ENCODE results near the gene TRIM62.

Gene TRIM62

DNA sequence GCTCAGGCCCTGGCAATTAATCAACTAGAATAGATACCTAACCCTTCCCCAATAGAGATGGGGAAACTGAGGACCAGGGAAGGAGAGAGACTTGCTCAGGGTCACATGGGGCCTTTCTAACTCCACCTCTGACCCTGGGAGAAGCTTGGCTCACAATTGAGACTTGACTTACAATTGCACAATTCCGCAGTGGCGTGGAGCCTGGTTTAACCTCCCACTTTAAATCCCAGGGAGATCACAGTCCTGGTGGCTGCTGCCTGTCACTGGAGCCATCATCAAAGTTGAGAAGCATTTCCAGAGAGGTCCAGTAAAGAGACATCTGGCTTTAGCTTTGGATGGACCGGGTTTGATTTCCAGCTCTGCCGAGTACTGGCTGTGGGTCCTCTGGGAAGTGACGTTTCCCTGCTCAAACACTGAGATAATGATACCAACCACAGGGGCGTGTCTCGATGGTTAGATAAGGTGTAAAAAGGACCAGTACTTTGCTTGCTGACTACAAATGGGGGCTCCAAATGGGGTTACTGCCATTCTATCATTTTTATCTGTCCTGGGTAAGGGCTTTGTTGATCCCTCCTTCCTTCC, 39.3 kb downstream of the TRIM62 start:
- ATAC-seq (ENCODE audit: insufficient read depth, low read depth) (no peak), DNase-seq (no peak)
- no peaks in the 10 kb centered on the region for H3K4me1 ChIP-seq (ENCODE audit: insufficient read depth, low read length)
- no peaks in the 10 kb centered on the region for H3K27me3 ChIP-seq (ENCODE audit: insufficient read depth, low read length, poor library complexity)
- no peaks in the 10 kb centered on the region for H3K9me3 ChIP-seq (ENCODE audit: insufficient read depth, low read length, severe bottlenecking)
- peaks cover 23% of the 10 kb centered on the region for H3K36me3 ChIP-seq (ENCODE audit: insufficient read depth, low read length)
- H3K27ac ChIP-seq (ENCODE audit: low read length): no peak overlapping the region
- H3K9ac ChIP-seq (ENCODE audit: low read depth, low read length): no peak overlapping the region
- no peaks in the 10 kb centered on the region for H3K79me2 ChIP-seq (ENCODE audit: insufficient read depth, low read length)
- H2AFZ ChIP-seq (ENCODE audit: low read depth, low read length): no peak overlapping the region
- no peak for TF ChIP-seq EZH2 (IDR thresholded peaks at IDR 0.05; ENCODE audit: borderline replicate concordance, low read depth, low read length, severe bottlenecking)
- TF ChIP-seq, protein P1, sequence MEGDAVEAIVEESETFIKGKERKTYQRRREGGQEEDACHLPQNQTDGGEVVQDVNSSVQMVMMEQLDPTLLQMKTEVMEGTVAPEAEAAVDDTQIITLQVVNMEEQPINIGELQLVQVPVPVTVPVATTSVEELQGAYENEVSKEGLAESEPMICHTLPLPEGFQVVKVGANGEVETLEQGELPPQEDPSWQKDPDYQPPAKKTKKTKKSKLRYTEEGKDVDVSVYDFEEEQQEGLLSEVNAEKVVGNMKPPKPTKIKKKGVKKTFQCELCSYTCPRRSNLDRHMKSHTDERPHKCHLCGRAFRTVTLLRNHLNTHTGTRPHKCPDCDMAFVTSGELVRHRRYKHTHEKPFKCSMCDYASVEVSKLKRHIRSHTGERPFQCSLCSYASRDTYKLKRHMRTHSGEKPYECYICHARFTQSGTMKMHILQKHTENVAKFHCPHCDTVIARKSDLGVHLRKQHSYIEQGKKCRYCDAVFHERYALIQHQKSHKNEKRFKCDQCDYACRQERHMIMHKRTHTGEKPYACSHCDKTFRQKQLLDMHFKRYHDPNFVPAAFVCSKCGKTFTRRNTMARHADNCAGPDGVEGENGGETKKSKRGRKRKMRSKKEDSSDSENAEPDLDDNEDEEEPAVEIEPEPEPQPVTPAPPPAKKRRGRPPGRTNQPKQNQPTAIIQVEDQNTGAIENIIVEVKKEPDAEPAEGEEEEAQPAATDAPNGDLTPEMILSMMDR (IDR thresholded peaks at IDR 0.05; ENCODE audit: borderline replicate concordance, extremely low read depth, low read length, poor library complexity, severe bottlenecking): no peak
- H4K20me1 ChIP-seq (ENCODE audit: insufficient read depth, low read length): peaks cover 9% of the 10 kb centered on the region; the same call in 1 of the 2 replicates
- H3K4me3 ChIP-seq (ENCODE audit: low read depth in 1 of 2, low read length in 2 of 2): no peak overlapping the region
- H3K4me2 ChIP-seq (ENCODE audit: insufficient read depth, low read length): no peak overlapping the region

DNA sequence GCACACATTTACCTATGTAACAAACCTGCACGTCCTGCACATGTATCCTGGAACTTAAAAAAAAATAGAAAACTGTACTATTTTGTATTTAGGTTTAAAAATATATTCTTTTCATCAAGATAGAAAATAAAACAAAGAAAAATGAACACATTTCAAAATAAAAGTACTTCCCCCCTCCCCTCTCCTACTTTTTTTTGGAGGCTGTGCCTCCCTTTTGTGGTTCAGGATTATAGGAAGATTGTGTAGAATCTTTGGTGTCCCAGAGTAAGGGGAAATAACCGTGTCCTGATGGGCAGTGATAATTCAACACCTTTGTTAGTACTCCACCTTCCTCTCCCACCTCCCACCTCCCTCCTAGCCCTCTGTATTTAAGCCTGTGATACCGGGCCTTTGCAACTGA, 40.1 kb downstream of the TRIM62 start:
- no peak overlapping the region for H2AFZ ChIP-seq (ENCODE audit: low read depth, low read length)
- no peaks in the 10 kb centered on the region for H3K9me3 ChIP-seq (ENCODE audit: insufficient read depth, low read length, severe bottlenecking)

DNA sequence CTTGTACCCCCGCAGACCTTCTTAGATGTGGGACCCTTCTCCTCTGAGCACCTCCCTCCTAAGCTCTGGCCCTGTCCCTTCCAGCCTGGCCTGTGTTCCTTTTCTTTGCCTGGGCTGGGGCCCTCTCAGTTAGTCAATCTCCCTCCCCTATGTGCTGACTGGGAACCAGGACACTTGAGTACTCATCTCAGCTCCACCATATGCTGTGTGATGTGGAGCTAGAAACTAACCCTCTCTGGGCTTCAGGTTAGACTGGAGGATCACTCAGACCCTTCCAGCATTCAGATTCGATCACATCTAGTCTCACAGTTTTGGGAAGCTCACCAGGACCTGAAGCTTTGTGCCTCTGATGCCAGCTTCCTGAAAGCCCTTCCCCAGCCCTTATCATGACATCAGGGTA, 40.6 kb downstream of the TRIM62 start:
- no peak overlapping the region for H3K4me2 ChIP-seq (ENCODE audit: insufficient read depth, low read length)
- ATAC-seq (ENCODE audit: insufficient read depth, low read depth): no peak

More for the DNA sequence above, 40.1 kb downstream of the TRIM62 start:
- Histone ChIP-seq H3K4me2 (ENCODE audit: insufficient read depth, low read length) (no peak overlapping the region), H3K9ac (ENCODE audit: low read depth, low read length) (no peak overlapping the region), H3K4me1 (ENCODE audit: insufficient read depth, low read length) (no peaks in the 10 kb centered on the region), H3K36me3 (ENCODE audit: insufficient read depth, low read length) (peaks cover 15% of the 10 kb centered on the region), H3K27me3 (ENCODE audit: insufficient read depth, low read length, poor library complexity) (no peaks in the 10 kb centered on the region), H4K20me1 (ENCODE audit: insufficient read depth, low read length) (peaks cover 9% of the 10 kb centered on the region; the same call in 1 of the 2 replicates), H3K27ac (ENCODE audit: low read length) (no peak overlapping the region), H3K79me2 (ENCODE audit: insufficient read depth, low read length) (no peaks in the 10 kb centered on the region), H3K4me3 (ENCODE audit: low read depth in 1 of 2, low read length in 2 of 2) (no peak overlapping the region)
- DNase-seq: no peak
- TF ChIP-seq, protein P1 (IDR thresholded peaks at IDR 0.05; ENCODE audit: borderline replicate concordance, extremely low read depth, low read length, poor library complexity, severe bottlenecking): no peak
- TF ChIP-seq EZH2 (IDR thresholded peaks at IDR 0.05; ENCODE audit: borderline replicate concordance, low read depth, low read length, severe bottlenecking): no peak
- ATAC-seq (ENCODE audit: insufficient read depth, low read depth): no peak

More for the DNA sequence above, 40.6 kb downstream of the TRIM62 start:
- peaks cover 9% of the 10 kb centered on the region; the same call in 1 of the 2 replicates for H4K20me1 ChIP-seq (ENCODE audit: insufficient read depth, low read length)
- H3K9me3 ChIP-seq (ENCODE audit: insufficient read depth, low read length, severe bottlenecking): no peaks in the 10 kb centered on the region
- H3K4me3 ChIP-seq (ENCODE audit: low read depth in 1 of 2, low read length in 2 of 2): no peak overlapping the region
- peaks cover 9% of the 10 kb centered on the region for H3K36me3 ChIP-seq (ENCODE audit: insufficient read depth, low read length)
- no peak overlapping the region for H3K9ac ChIP-seq (ENCODE audit: low read depth, low read length)
- H3K79me2 ChIP-seq (ENCODE audit: insufficient read depth, low read length): no peaks in the 10 kb centered on the region
- no peaks in the 10 kb centered on the region for H3K4me1 ChIP-seq (ENCODE audit: insufficient read depth, low read length)
- no peak overlapping the region for H3K27ac ChIP-seq (ENCODE audit: low read length)
- TF ChIP-seq EZH2 (IDR thresholded peaks at IDR 0.05; ENCODE audit: borderline replicate concordance, low read depth, low read length, severe bottlenecking): no peak
- TF ChIP-seq, protein P1 (IDR thresholded peaks at IDR 0.05; ENCODE audit: borderline replicate concordance, extremely low read depth, low read length, poor library complexity, severe bottlenecking): no peak
- H2AFZ ChIP-seq (ENCODE audit: low read depth, low read length): no peak overlapping the region
- H3K27me3 ChIP-seq (ENCODE audit: insufficient read depth, low read length, poor library complexity): no peaks in the 10 kb centered on the region
- DNase-seq: no peak

Data from DND-41 (cell line).